Effector CD8-positive, alpha-beta T cell (primary cell): ENCODE results near the gene PTGR3.

ENCODE experiments used
- DNase-seq: peaks from one replicate; lab custom pipeline; 2025; lab: John Stamatoyannopoulos, UW

Gene PTGR3

GRCh38 chr18:75214766-75215510, 6.0 kb upstream of the PTGR3 start:
- DNase-seq = no peak

DNA sequence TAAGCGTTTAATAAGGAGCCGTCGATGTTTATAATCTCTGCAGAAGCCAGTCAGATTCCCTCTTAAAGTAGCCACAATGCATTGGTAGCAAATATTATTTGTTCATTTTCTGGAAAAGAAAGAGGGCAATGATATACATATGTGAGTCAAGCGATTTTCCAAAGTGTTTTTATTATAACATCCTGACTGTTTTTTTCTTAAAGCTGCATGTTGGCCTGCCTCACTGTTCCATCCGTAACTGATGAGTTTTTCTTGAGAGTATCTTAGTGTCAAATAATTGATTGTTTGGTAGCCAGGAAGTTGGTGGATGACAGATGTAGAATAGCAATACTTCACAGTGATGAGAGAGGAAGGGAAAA, 5.4 kb upstream of the PTGR3 start:
- no peak for DNase-seq

DNA sequence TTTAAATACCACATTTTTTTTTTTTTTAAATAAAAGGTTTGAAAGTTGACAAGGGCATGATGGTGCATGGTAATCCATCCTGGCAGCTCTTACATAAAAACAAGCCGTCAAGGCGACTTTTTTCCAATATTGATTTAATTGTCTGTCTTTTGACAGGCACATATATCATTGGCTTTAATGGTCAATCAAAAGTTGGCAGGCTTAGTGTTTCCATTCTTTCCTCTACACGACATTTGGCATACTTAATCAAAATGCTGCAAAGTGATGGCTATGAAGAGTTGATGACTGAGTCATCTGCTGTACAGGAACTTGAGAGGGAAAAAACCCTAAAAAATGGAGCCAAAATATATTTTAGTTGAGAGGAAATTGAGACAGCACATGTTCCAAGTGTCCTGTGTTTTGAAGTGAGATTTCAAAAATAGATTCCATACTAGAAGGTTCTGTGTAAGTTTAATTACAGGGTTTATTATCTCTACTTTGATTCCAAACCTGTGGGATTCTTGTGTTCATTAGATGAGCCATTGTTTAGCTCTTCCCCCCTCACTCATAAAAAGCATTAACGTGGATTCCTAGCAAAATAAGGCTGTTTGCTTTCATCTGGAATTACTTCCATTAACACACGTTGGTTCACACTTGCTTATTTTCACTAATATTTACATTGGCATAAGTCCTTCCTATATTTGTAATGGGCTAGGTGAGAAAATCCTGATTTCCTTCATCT, 4.8 kb upstream of the PTGR3 start:
- no peak for DNase-seq

DNA sequence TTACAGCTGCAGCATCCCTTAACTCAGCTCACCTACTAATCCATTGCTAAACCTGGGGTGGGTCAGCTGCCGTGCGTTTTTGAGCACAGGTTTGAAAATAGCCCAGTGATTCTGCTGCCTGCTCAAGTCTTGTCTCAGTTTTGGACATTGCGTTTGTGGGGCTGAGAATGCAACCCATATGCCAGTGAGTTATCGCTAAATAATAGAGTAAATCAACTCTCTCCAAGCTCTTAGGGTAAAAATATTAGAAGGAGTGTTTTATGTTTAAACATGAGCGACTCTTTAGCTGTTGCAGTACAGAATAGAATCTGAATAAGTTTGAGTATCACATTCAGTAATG, 3.8 kb upstream of the PTGR3 start:
- DNase-seq = no peak

DNA sequence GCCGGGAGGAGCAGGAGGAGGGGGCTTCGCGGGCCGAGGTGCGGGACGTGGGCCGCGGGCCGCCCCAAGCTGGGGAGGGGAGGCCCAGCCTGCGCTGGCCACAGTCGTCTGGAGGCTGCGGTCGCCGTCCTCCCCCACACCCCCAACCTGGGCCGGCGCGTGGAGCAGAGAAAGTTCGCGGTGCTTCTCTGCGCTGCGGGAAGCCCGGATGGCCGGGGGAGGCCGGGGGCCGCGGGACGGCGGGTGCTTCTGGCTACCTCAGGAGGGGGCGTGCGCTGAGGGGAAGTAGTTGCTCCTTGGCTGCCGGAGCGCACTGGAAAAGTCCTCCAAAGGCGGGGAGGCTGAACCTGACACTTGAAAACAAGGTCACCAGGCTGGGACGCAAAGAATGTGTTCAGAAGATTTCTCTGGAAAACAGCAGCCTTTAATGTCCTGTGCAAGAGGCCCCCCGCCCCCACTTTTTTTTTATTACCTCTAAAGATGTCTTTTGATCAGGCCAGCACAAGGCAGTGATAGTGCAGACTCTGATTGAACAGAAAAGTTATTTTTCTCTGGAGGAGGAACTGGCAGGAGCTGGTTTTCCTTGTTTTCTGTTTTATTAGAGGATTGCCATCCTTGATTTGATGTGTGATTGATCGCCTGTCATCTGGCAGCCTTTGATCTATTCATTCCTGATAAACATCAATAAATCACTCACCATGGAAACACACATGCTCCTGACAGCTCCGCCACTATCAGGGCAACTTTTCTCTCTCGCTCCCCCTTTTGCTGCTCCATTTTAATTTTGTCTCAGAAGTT, 3.2 kb upstream of the PTGR3 start:
- DNase-seq = no peak

DNA sequence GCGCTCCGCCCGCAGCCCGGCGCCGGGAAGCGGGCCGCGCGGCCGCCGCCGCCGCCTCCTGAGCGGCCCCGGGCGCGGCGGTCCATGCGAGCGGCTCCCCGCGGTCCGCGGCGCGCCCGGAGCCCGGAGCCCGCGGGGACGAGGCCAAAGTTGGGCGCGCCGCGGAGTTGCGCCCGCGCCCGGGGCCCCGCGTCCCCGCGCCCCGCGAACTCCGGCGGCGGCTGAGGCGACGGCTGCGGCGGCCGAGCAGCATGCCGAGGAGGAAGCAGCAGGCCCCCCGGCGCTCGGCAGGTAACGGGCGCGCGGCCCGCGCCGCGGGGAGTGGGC, 2.6 kb upstream of the PTGR3 start:
- no peak for DNase-seq

GRCh38 chr18:75211002-75211621, 2.2 kb upstream of the PTGR3 start:
- peak; percentile 8 for DNase-seq

- DNase-seq = peak; percentile 24
These were observed 1.5 kb upstream of the PTGR3 start, which contains the start of gene TSHZ1 for GRCh38 chr18:75210274-75211001. TSS of gene TSHZ1 (plus strand) at chr18:75210797. CDS start at chr18:75211877, 1,080 bp downstream.

DNA sequence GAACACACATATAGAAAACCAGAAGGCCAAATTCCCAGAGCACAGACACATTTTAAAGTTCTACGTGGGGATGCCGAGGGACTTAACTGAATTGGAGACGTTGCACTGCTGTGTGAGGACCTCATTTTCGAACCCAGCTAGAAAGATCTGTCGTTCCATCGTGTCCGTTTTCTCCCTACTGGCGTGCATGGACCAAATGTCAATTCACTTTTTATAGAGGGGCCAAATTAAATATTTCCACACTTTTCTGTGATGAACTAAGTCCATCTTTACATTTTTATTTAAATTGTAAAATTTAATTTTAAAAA, 966 bp upstream of the PTGR3 start:
- no peak for DNase-seq

DNA sequence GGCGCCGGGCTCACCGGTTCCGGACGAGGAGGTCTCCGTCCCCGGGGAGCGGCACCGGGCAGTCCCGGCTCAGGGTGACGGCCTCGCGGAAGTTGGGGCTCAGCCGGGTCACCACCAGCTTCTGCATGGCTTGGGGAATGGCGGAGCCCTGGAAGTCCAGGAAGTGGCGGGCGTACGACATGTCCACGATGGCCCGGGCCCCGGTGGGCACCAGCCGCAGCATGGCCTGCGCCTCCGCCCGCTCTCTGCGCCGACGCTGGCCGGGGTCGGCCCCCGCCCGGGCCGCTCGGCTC, 157 bp downstream of the PTGR3 start:
- DNase-seq = no peak

DNA sequence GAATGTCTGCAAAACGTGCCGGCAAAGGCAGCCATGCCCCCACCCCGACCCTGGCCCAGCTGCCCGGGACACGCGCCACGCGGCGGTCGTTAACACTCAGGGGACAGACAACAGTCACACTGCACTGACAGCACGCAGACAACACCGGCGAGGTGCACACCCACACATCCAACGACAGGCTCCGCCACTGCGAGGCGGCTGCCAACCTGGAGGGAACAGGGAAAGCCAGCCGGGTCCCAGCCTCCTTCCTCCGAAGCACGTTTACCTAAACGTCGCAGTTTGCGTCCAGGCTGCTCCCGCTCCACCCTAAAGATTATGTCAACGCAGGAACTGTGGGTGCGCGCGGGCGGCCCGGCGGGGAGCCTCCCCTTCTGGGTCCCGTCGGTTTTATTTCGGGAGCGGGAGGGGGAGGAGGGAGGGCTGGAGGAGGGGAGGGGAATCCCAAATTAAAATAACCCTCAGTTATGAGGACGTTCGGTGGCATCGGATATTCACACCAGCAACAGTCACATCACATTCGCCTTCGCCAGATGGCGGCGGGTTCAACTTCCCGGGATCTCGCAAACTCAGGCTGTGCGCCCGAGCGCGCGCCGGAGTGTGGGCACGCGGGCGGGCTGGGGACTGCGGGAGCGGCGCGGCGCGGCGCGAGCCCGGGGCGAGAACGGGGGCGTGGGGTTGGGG, 644 bp downstream of the PTGR3 start:
- DNase-seq = peak; percentile 13

- DNase-seq = no peak
These were observed 1.4 kb downstream of the PTGR3 start for GRCh38 chr18:75207310-75208154.

DNA sequence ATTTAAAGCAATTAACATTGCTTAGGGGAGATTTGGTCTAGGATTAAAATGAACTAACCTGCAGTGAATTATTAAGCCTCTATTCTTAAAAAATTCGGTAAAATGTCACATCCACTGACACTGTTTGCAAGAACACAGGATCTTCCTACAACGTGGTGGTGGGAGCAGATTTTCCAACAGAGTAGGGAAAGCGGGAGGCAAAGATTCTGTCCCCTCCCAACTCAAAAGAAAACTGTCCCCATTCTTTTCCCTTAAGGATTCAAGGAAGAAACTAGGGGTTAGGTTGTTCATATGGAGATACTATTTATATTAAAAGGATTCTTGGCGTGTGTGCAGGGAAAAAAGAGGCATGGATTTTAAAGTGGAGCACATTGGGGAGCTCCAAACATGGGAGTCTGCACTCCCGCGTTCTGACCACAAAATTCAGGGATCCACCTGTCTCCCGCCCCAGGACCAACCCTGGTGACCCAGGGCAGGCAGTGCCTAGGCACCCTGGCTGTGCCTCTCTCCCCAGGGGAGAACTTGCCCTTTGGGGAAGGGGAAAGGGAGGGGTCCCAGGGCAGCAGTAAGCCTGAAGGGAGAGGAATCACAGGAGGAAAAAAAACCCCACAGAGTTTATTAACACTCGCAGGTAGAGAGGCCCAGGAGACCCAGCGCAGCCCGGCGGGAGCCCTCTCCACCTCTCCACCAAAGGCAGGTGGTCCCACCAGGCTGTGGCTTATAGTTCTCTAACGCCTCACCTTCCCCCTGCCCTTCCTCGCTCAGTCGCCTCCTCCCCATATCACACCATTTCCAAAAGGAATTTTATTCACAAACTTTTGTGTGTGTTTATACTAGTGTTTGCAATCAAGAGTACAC, 2.3 kb downstream of the PTGR3 start:
- DNase-seq = no peak

GRCh38 chr18:75205514-75206132, 3.3 kb downstream of the PTGR3 start:
- DNase-seq = no peak

GRCh38 chr18:75204732-75205513, 4.0 kb downstream of the PTGR3 start:
- DNase-seq = no peak

GRCh38 chr18:75204269-75204731, 4.6 kb downstream of the PTGR3 start:
- no peak for DNase-seq

GRCh38 chr18:75203416-75204268, 5.3 kb downstream of the PTGR3 start:
- DNase-seq = no peak
